Measurements from ENCODE around the gene MYDGF. TPM values are rescaled to one million over a fixed set of nuclear protein-coding genes. Genes with fewer than 3 reads are reported as not detected.

The MYDGF gene
- total and polyA plus RNA-seq, 2 of the 13 experiments (the other 11 are each of a cell fraction or from before 2014, with no cell fraction given): 116 to 198 TPM

DNA sequence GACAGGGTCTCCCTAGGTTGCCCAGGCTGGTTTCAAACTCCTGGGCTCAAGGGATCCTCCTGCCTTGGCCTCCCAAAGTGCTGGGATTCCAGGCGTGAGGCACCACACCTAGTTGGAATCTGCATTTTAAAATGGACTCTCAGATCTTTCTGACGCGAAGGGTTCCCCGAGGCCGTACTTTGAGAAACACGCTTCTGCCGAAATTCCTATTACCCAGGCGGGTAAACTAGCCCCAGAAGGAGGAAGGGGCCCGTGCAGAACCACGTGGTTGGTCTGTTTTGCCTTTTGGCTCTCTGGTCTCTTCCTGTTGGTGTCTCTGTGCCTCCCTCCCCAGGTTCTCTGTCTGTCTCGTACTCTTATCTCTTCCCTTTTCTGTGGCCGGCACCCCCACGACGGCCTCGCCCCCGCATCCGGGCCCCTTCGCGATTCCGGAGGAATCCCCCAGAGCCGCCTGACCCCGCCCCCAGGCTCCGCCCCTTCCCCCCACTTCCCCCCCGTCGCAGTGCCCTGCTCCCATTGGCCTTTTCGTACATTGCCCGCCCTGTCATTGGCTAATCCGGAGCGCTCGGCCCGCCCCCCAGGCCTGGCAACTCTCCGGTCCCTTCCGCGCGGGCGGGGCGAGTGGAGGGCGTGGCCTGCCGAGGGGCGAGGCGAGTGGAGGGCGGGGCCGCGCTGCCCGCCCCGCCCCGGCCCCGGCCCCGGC lies 31.2 kb downstream of the MYDGF start, which contains the start of gene TNFAIP8L1 (continued):
- TF ChIP-seq GABPB1 (CRISPR knock-in tag; IDR thresholded peaks at IDR 0.05) (peak; percentile 40; the same call in 1 of the 2 replicates), MXD4 (CRISPR knock-in tag; IDR thresholded peaks at IDR 0.05) (peak; percentile 41; the same call in 1 of the 2 replicates), ATF7 (IDR thresholded peaks at IDR 0.05) (no peak), ATF7 (CRISPR knock-in tag; IDR thresholded peaks at IDR 0.05) (no peak), NFKB2 (CRISPR knock-in tag; IDR thresholded peaks at IDR 0.05; ENCODE audit: borderline replicate concordance) (no peak), ZNF382 (CRISPR knock-in tag; IDR thresholded peaks at IDR 0.05; ENCODE audit: borderline replicate concordance) (no peak), MEF2D (CRISPR knock-in tag; IDR thresholded peaks at IDR 0.05) (no peak), CAMTA2 (CRISPR knock-in tag; IDR thresholded peaks at IDR 0.05; ENCODE audit: borderline replicate concordance) (no peak), ZMYM3 (CRISPR knock-in tag; IDR thresholded peaks at IDR 0.05) (0 out of 2 replicates have a peak, but pooled peaks have one; percentile 42), ZNF235 (CRISPR knock-in tag; IDR thresholded peaks at IDR 0.05; ENCODE audit: borderline replicate concordance) (0 out of 2 replicates have a peak, but pooled peaks have one; percentile 46), KLF9 (CRISPR knock-in tag; IDR thresholded peaks at IDR 0.05; ENCODE audit: low read depth) (no peak), TOE1 (CRISPR knock-in tag; IDR thresholded peaks at IDR 0.05) (no peak), GATAD2A (CRISPR knock-in tag; IDR thresholded peaks at IDR 0.05) (peak; percentile 42), ETV5 (CRISPR knock-in tag; IDR thresholded peaks at IDR 0.05; ENCODE audit: borderline replicate concordance) (peak; percentile 78)
- TF ChIP-seq, protein P1, sequence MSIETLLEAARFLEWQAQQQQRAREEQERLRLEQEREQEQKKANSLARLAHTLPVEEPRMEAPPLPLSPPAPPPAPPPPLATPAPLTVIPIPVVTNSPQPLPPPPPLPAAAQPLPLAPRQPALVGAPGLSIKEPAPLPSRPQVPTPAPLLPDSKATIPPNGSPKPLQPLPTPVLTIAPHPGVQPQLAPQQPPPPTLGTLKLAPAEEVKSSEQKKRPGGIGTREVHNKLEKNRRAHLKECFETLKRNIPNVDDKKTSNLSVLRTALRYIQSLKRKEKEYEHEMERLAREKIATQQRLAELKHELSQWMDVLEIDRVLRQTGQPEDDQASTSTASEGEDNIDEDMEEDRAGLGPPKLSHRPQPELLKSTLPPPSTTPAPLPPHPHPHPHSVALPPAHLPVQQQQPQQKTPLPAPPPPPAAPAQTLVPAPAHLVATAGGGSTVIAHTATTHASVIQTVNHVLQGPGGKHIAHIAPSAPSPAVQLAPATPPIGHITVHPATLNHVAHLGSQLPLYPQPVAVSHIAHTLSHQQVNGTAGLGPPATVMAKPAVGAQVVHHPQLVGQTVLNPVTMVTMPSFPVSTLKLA (IDR thresholded peaks at IDR 0.05): peak; percentile 57; the same call in 1 of the 2 replicates
- TF ChIP-seq, protein P2, sequence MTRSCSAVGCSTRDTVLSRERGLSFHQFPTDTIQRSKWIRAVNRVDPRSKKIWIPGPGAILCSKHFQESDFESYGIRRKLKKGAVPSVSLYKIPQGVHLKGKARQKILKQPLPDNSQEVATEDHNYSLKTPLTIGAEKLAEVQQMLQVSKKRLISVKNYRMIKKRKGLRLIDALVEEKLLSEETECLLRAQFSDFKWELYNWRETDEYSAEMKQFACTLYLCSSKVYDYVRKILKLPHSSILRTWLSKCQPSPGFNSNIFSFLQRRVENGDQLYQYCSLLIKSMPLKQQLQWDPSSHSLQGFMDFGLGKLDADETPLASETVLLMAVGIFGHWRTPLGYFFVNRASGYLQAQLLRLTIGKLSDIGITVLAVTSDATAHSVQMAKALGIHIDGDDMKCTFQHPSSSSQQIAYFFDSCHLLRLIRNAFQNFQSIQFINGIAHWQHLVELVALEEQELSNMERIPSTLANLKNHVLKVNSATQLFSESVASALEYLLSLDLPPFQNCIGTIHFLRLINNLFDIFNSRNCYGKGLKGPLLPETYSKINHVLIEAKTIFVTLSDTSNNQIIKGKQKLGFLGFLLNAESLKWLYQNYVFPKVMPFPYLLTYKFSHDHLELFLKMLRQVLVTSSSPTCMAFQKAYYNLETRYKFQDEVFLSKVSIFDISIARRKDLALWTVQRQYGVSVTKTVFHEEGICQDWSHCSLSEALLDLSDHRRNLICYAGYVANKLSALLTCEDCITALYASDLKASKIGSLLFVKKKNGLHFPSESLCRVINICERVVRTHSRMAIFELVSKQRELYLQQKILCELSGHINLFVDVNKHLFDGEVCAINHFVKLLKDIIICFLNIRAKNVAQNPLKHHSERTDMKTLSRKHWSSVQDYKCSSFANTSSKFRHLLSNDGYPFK (CRISPR knock-in tag; IDR thresholded peaks at IDR 0.05; ENCODE audit: borderline replicate concordance): no peak
- TF ChIP-seq, protein P3, sequence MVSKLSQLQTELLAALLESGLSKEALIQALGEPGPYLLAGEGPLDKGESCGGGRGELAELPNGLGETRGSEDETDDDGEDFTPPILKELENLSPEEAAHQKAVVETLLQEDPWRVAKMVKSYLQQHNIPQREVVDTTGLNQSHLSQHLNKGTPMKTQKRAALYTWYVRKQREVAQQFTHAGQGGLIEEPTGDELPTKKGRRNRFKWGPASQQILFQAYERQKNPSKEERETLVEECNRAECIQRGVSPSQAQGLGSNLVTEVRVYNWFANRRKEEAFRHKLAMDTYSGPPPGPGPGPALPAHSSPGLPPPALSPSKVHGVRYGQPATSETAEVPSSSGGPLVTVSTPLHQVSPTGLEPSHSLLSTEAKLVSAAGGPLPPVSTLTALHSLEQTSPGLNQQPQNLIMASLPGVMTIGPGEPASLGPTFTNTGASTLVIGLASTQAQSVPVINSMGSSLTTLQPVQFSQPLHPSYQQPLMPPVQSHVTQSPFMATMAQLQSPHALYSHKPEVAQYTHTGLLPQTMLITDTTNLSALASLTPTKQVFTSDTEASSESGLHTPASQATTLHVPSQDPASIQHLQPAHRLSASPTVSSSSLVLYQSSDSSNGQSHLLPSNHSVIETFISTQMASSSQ (IDR thresholded peaks at IDR 0.05; ENCODE audit: low read depth): no peak
- TF ChIP-seq, protein P3 (CRISPR knock-in tag; IDR thresholded peaks at IDR 0.05; ENCODE audit: borderline replicate concordance): no peak
- TF ChIP-seq, protein P4, sequence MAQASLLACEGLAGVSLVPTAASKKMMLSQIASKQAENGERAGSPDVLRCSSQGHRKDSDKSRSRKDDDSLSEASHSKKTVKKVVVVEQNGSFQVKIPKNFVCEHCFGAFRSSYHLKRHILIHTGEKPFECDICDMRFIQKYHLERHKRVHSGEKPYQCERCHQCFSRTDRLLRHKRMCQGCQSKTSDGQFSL (CRISPR knock-in tag; IDR thresholded peaks at IDR 0.05): peak; percentile 91
- TF ChIP-seq, protein P5, sequence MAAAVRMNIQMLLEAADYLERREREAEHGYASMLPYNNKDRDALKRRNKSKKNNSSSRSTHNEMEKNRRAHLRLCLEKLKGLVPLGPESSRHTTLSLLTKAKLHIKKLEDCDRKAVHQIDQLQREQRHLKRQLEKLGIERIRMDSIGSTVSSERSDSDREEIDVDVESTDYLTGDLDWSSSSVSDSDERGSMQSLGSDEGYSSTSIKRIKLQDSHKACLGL (CRISPR knock-in tag; IDR thresholded peaks at IDR 0.05): peak; percentile 40; the same call in 1 of the 2 replicates

Data from HepG2 (cell line).